Measurements from ENCODE around the gene NAT9.
A peak's percentile ranks its signal among the peaks of the same experiment; 100 is the strongest.

Gene NAT9

GRCh38 chr17:74737299-74738050 lies 38.7 kb downstream of the NAT9 start:
- DNase-seq (ENCODE audit: low read depth), result no peak
- no peak overlapping the region for H3K4me3 ChIP-seq (ENCODE audit: low read depth, low read length)
- peak; percentile 35; the same call in 1 of the 2 replicates for TF ChIP-seq CTCF (IDR thresholded peaks at IDR 0.05; ENCODE audit: control insufficient read depth, extremely low read depth, insufficient read depth)

- H3K4me3 ChIP-seq (ENCODE audit: low read depth, low read length), result no peak within 1 kb of the TSS
- TF ChIP-seq CTCF (IDR thresholded peaks at IDR 0.05; ENCODE audit: control insufficient read depth, extremely low read depth, insufficient read depth), result peak; percentile 73
- DNase-seq (ENCODE audit: low read depth), result no peak
Observed at GRCh38 chr17:74736513-74737298, 39.4 kb downstream of the NAT9 start, which contains the start of gene RAB37. RAB37 (plus strand) TSS chr17:74737256; CDS start chr17:74737273, 17 bp downstream.

GRCh38 chr17:74734256-74734655 lies 41.9 kb downstream of the NAT9 start:
- H3K4me3 ChIP-seq (ENCODE audit: low read depth, low read length), result no peak overlapping the region
- DNase-seq (ENCODE audit: low read depth), result no peak
- no peak for TF ChIP-seq CTCF (IDR thresholded peaks at IDR 0.05; ENCODE audit: control insufficient read depth, extremely low read depth, insufficient read depth)

GRCh38 chr17:74733365-74734122 lies 42.6 kb downstream of the NAT9 start:
- no peak overlapping the region for H3K4me3 ChIP-seq (ENCODE audit: low read depth, low read length)
- no peak for TF ChIP-seq CTCF (IDR thresholded peaks at IDR 0.05; ENCODE audit: control insufficient read depth, extremely low read depth, insufficient read depth)
- no peak for DNase-seq (ENCODE audit: low read depth)

GRCh38 chr17:74732042-74732867 lies 43.9 kb downstream of the NAT9 start:
- no peak for DNase-seq (ENCODE audit: low read depth)
- no peak for TF ChIP-seq CTCF (IDR thresholded peaks at IDR 0.05; ENCODE audit: control insufficient read depth, extremely low read depth, insufficient read depth)
- H3K4me3 ChIP-seq (ENCODE audit: low read depth, low read length), result no peak overlapping the region

- no peak for DNase-seq (ENCODE audit: low read depth)
- no peak for TF ChIP-seq CTCF (IDR thresholded peaks at IDR 0.05; ENCODE audit: control insufficient read depth, extremely low read depth, insufficient read depth)
- H3K4me3 ChIP-seq (ENCODE audit: low read depth, low read length), result no peak overlapping the region
Observed at GRCh38 chr17:74731347-74731605, 44.9 kb downstream of the NAT9 start.

Measured in LNCaP clone FGC (cell line).